ENCODE data around the gene HLA-DRB1.

The HLA-DRB1 gene

GRCh38 chr6:32583527-32583898 lies 6.1 kb downstream of the HLA-DRB1 start:
- ATAC-seq = no peak
- TF ChIP-seq TSHZ2 (CRISPR knock-in tag; IDR thresholded peaks at IDR 0.05) (no peak), BACH2 (CRISPR knock-in tag; IDR thresholded peaks at IDR 0.05; ENCODE audit: borderline replicate concordance) (no peak), ESRRG (CRISPR knock-in tag; IDR thresholded peaks at IDR 0.05) (no peak), ZNF565 (CRISPR knock-in tag; conservative IDR thresholded peaks at IDR 0.05; ENCODE audit: low read depth) (no peak), PPARA (CRISPR knock-in tag; IDR thresholded peaks at IDR 0.05; ENCODE audit: borderline replicate concordance) (no peak), RARB (CRISPR knock-in tag; IDR thresholded peaks at IDR 0.05) (no peak), ZFP3 (CRISPR knock-in tag; IDR thresholded peaks at IDR 0.05) (no peak)

- no peak for ATAC-seq
- TF ChIP-seq ZFP3 (CRISPR knock-in tag; IDR thresholded peaks at IDR 0.05) = no peak
- TF ChIP-seq CSRNP3 (CRISPR knock-in tag; IDR thresholded peaks at IDR 0.05) = no peak
- TF ChIP-seq ZFP30 (CRISPR knock-in tag; IDR thresholded peaks at IDR 0.05) = no peak
- no peak for TF ChIP-seq TCF4 (CRISPR knock-in tag; IDR thresholded peaks at IDR 0.05; ENCODE audit: borderline replicate concordance)
- TF ChIP-seq RARB (CRISPR knock-in tag; IDR thresholded peaks at IDR 0.05) = no peak
- TF ChIP-seq ZNF8 (CRISPR knock-in tag; IDR thresholded peaks at IDR 0.05) = no peak
- no peak for TF ChIP-seq ISL1 (CRISPR knock-in tag; IDR thresholded peaks at IDR 0.05)
- TF ChIP-seq TOX (CRISPR knock-in tag; IDR thresholded peaks at IDR 0.05; ENCODE audit: borderline replicate concordance) = no peak
- no peak for TF ChIP-seq BACH2 (CRISPR knock-in tag; IDR thresholded peaks at IDR 0.05; ENCODE audit: borderline replicate concordance)
- no peak for TF ChIP-seq ZNF565 (CRISPR knock-in tag; conservative IDR thresholded peaks at IDR 0.05; ENCODE audit: low read depth)
- TF ChIP-seq ZC3H10 (CRISPR knock-in tag; IDR thresholded peaks at IDR 0.05) = no peak
- TF ChIP-seq PATZ1 (CRISPR knock-in tag; IDR thresholded peaks at IDR 0.05; ENCODE audit: borderline replicate concordance) = no peak
- no peak for TF ChIP-seq CREB5 (CRISPR knock-in tag; IDR thresholded peaks at IDR 0.05; ENCODE audit: low read depth)
- no peak for TF ChIP-seq GLIS3 (CRISPR knock-in tag; IDR thresholded peaks at IDR 0.05)
- TF ChIP-seq ARNTL (CRISPR knock-in tag; IDR thresholded peaks at IDR 0.05; ENCODE audit: borderline replicate concordance, low read depth) = no peak
- TF ChIP-seq ESRRG (CRISPR knock-in tag; IDR thresholded peaks at IDR 0.05) = no peak
- TF ChIP-seq CSDC2 (CRISPR knock-in tag; IDR thresholded peaks at IDR 0.05) = no peak
These were observed 8.1 kb downstream of the HLA-DRB1 start for GRCh38 chr6:32581315-32582095.

- ATAC-seq = no peak
- TF ChIP-seq POU6F1 (CRISPR knock-in tag; IDR thresholded peaks at IDR 0.05; ENCODE audit: borderline replicate concordance, low read depth) (no peak), ZC3H10 (CRISPR knock-in tag; IDR thresholded peaks at IDR 0.05) (no peak), ESRRG (CRISPR knock-in tag; IDR thresholded peaks at IDR 0.05) (no peak), BACH2 (CRISPR knock-in tag; IDR thresholded peaks at IDR 0.05; ENCODE audit: borderline replicate concordance) (no peak), TSHZ2 (CRISPR knock-in tag; IDR thresholded peaks at IDR 0.05) (no peak), ISL1 (CRISPR knock-in tag; IDR thresholded peaks at IDR 0.05) (no peak), PPARA (CRISPR knock-in tag; IDR thresholded peaks at IDR 0.05; ENCODE audit: borderline replicate concordance) (no peak), TCF4 (CRISPR knock-in tag; IDR thresholded peaks at IDR 0.05; ENCODE audit: borderline replicate concordance) (no peak), ZNF565 (CRISPR knock-in tag; conservative IDR thresholded peaks at IDR 0.05; ENCODE audit: low read depth) (no peak), CSRNP3 (CRISPR knock-in tag; IDR thresholded peaks at IDR 0.05) (no peak), CREB5 (CRISPR knock-in tag; IDR thresholded peaks at IDR 0.05; ENCODE audit: low read depth) (no peak)
These were observed 9.1 kb downstream of the HLA-DRB1 start for GRCh38 chr6:32580593-32580992.

Data from SK-N-SH treated with all-trans-retinoic acid at 6 μM for 48 hours (cell line).